GM12878 (cell line): Measurements from ENCODE around the gene NPB. TPM values are rescaled to one million over a fixed set of nuclear protein-coding genes. Genes with fewer than 3 reads are reported as not detected.

ENCODE experiments used
- ASH2L ChIP-seq: fragments of 300-600, 200-600 bp; sonication (generic); IDR thresholded peaks from 2 replicates; pipeline ENCODE4 v1.6.1; 2017; ENCODE audit warnings: low read depth, mild to moderate bottlenecking, borderline replicate concordance
- CBX3 ChIP-seq: fragments of 200-600 bp; sonication (generic); IDR thresholded peaks from 2 replicates; pipeline ENCODE4 v1.6.1; 2016; ENCODE audit warnings: low read depth, borderline replicate concordance
- CBX5 ChIP-seq: sonication (generic); IDR thresholded peaks from 2 replicates; pipeline ENCODE4 v1.6.1; 2016; ENCODE audit warnings: low read depth, moderate library complexity, mild to moderate bottlenecking, inconsistent platforms
- CEBPZ ChIP-seq: fragments of 150-350 bp; IDR thresholded peaks from 2 replicates; pipeline ENCODE4 v1.6.1; 2016; ENCODE audit warnings: low read depth, low read length
- CHD2 ChIP-seq: IDR thresholded peaks from 2 replicates; pipeline ENCODE4 v1.6.1; 2011; ENCODE audit warnings: low read depth, low read length, improper control_type of control experiment, borderline replicate concordance
- CHD4 ChIP-seq: fragments of 200-600 bp; sonication (generic); IDR thresholded peaks from 2 replicates; pipeline ENCODE4 v1.6.1; 2016; ENCODE audit warnings: mild to moderate bottlenecking
- CUX1 ChIP-seq: IDR thresholded peaks from 2 replicates; pipeline ENCODE4 v1.6.1; 2012; ENCODE audit warnings: improper control_type of control experiment, low read depth, low read length; ENCODE audit not compliant: insufficient replicate concordance
- KLF5 ChIP-seq: fragments of 450-650 bp; IDR thresholded peaks from 2 replicates; pipeline ENCODE4 v1.6.1; 2014; ENCODE audit warnings: mild to moderate bottlenecking; ENCODE audit not compliant: partially characterized antibody
- MAX ChIP-seq: IDR thresholded peaks from 2 replicates; pipeline ENCODE4 v1.6.1; 2012; ENCODE audit warnings: low read depth, low read length, improper control_type of control experiment
- MTA3 ChIP-seq: IDR thresholded peaks from 2 replicates; pipeline ENCODE4 v1.6.1; 2012; ENCODE audit warnings: low read length, inconsistent platforms, borderline replicate concordance
- MYC ChIP-seq: IDR thresholded peaks from 2 replicates; pipeline ENCODE4 v1.6.1; 2011; ENCODE audit warnings: mild to moderate bottlenecking, low read length, moderate library complexity, inconsistent platforms; ENCODE audit not compliant: insufficient read depth, insufficient replicate concordance, insufficient read length, severe bottlenecking
- NRF1 ChIP-seq: conservative IDR thresholded peaks from 2 replicates; pipeline ENCODE4 v1.6.1; 2011; ENCODE audit warnings: mild to moderate bottlenecking, low read depth, low read length, improper control_type of control experiment
- PAX8 ChIP-seq: fragments of 450-650 bp; IDR thresholded peaks from 2 replicates; pipeline ENCODE4 v1.6.1; 2017; ENCODE audit warnings: mild to moderate bottlenecking, moderate library complexity
- PML ChIP-seq: IDR thresholded peaks from 2 replicates; pipeline ENCODE4 v1.6.1; 2012; ENCODE audit warnings: low read length, inconsistent platforms
- REST ChIP-seq: IDR thresholded peaks from 2 replicates; pipeline ENCODE4 v1.6.1; 2012; ENCODE audit warnings: mild to moderate bottlenecking, low read depth, low read length
- TCF7 ChIP-seq: IDR thresholded peaks from 2 replicates; pipeline ENCODE4 v1.6.1; 2014; ENCODE audit warnings: antibody characterized with exemption, borderline replicate concordance
- ZNF384 ChIP-seq: IDR thresholded peaks from 2 replicates; pipeline ENCODE4 v1.6.1; 2012; ENCODE audit warnings: low read depth, mild to moderate bottlenecking, low read length, improper control_type of control experiment, borderline replicate concordance
- polyA plus RNA-seq, 11 experiments: library from polyadenylated mRNA; depleted of rRNA in 4 of 11; unstranded in 6 of 11; stranded (reverse) in 5 of 11; fragments of >200 nt; fragmentation: Nextera tagmentation in 4 of 11; fragmentation: Illumina TruSeq in 1 of 11; extraction: Ambion mirVana in 4 of 11; extraction: Trizol in 1 of 11; gene quantifications; 1 replicate in 1 of 11; 2 replicates in 10 of 11; pipeline versions ENCODE4 v1.2.1 to v1.2.3, GENCODE V29; 2011 to 2016; ENCODE audit warnings: inconsistent platforms in 2 of 11, missing spikeins in 2 of 11, low read depth in 1 of 11
- total RNA-seq, 4 experiments: library from RNA; depleted of rRNA in 3 of 4; stranded (reverse); fragments of >200 nt in 3 of 4; fragmentation: Illumina TruSeq in 1 of 4; extraction: Trizol in 1 of 4; gene quantifications; 2 replicates each; pipeline versions ENCODE4 v1.2.1 to v1.2.3, GENCODE V29; 2013 to 2021

Gene NPB
- total and polyA plus RNA-seq, 10 of the 15 experiments (the other 5 are each of a cell fraction or from before 2014, with no cell fraction given) = 0.03 to 0.40 (median 0.15) TPM; not detected in 2

- TF ChIP-seq PAX8 (no peak), CBX3 (no peak), ZNF384 (no peak), CBX5 (no peak), KLF5 (no peak), MYC (no peak), MAX (peak; percentile 25; the same call in 1 of the 2 replicates), TCF7 (no peak), CHD4 (no peak), PML (no peak; the same call in 1 of the 2 replicates), CEBPZ (no peak), NRF1 (no peak), ASH2L (no peak), CUX1 (no peak), REST (no peak), MTA3 (peak; percentile 40; the same call in 1 of the 2 replicates), CHD2 (no peak; the same call in 1 of the 2 replicates)
Observed at GRCh38 chr17:81867170-81867990, 34.7 kb upstream of the NPB start (continued).
